ENCODE measurements around the gene BRCA1.
"Not testable (repeated sequence)": the region's sequence is repeated elsewhere in the genome, so short reads cannot be mapped to it uniquely, and the experiment has no call there.

Gene BRCA1

GRCh38 chr17:43135454-43135819 lies 10.3 kb upstream of the BRCA1 start:
- H3K27ac ChIP-seq: no peak overlapping the region
- TF ChIP-seq ZFX (IDR thresholded peaks at IDR 0.05): no peak
- TF ChIP-seq, protein P1, sequence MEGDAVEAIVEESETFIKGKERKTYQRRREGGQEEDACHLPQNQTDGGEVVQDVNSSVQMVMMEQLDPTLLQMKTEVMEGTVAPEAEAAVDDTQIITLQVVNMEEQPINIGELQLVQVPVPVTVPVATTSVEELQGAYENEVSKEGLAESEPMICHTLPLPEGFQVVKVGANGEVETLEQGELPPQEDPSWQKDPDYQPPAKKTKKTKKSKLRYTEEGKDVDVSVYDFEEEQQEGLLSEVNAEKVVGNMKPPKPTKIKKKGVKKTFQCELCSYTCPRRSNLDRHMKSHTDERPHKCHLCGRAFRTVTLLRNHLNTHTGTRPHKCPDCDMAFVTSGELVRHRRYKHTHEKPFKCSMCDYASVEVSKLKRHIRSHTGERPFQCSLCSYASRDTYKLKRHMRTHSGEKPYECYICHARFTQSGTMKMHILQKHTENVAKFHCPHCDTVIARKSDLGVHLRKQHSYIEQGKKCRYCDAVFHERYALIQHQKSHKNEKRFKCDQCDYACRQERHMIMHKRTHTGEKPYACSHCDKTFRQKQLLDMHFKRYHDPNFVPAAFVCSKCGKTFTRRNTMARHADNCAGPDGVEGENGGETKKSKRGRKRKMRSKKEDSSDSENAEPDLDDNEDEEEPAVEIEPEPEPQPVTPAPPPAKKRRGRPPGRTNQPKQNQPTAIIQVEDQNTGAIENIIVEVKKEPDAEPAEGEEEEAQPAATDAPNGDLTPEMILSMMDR (conservative IDR thresholded peaks at IDR 0.05): no peak

GRCh38 chr17:43134774-43135453 lies 9.8 kb upstream of the BRCA1 start:
- TF ChIP-seq, protein P1 (conservative IDR thresholded peaks at IDR 0.05): no peak
- no peak for TF ChIP-seq ZFX (IDR thresholded peaks at IDR 0.05)
- H3K27ac ChIP-seq: no peak overlapping the region

- not testable (repeated sequence) for H3K27ac ChIP-seq
These were observed 8.3 kb upstream of the BRCA1 start for GRCh38 chr17:43133439-43133838.

DNA sequence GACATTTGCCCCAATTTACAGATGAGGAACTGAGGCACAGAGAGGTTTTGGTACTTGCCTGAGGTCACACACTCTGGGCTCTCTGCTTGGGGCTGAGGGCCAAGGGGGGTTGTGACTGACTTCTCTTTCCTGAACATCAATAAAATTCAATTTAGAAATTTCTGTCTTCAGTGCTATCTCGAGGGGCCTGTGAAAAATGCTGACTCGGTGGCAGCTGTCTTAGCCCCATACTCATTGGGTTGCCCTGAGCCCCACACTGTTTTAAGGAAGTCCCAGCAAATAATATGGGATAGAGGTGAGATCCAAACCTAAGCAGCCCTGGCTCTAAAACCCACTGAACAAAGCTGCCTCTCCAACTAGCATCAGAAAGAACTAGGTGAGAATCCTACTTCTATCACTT lies 7.0 kb upstream of the BRCA1 start:
- TF ChIP-seq, protein P1 (conservative IDR thresholded peaks at IDR 0.05): no peak
- TF ChIP-seq ZFX (IDR thresholded peaks at IDR 0.05): no peak
- no peak overlapping the region for H3K27ac ChIP-seq

DNA sequence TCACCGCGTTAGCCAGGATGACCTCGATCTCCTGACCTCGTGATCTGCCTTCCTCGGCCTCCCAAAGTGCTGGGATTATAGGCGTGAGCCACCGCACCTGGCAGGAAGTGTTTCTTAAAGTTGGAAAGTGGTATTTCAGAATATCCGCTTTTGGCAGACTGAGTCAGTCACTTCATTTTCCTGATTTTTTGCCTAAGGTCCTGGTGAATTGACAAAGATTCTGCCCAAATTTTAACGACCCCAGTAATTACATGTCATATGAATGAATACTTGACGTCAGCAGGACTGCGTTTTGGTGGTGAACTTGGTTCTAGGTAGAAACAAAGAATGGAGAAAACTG lies 4.5 kb upstream of the BRCA1 start:
- TF ChIP-seq, protein P1 (conservative IDR thresholded peaks at IDR 0.05): no peak
- TF ChIP-seq ZFX (IDR thresholded peaks at IDR 0.05): no peak
- H3K27ac ChIP-seq: no peak overlapping the region

DNA sequence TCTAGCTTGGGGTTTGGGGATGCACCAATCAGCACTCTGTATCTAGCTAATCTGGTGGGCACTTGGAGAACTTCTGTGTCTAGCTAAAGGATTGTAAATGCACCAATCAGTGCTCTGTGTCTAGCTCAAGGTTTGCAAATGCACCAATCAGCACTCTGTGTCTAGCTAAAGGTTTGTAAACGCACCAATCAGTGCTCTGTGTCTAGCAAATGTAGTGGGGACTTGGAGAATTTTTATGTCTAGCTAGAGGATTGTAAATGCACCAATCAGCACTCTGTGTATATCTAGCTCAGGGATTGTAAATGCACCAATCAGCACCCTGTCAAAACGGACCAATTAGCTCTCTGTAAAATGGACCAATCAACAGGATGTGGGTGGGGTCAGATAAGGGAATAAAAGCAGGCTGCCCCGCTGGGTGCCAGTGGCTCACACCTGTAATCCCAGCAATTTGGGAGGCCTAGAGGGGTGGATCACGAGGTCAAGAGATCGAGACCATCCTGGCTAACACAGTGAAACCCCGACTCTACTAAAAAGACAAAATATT lies 2.2 kb upstream of the BRCA1 start:
- not testable (repeated sequence) for H3K27ac ChIP-seq

DNA sequence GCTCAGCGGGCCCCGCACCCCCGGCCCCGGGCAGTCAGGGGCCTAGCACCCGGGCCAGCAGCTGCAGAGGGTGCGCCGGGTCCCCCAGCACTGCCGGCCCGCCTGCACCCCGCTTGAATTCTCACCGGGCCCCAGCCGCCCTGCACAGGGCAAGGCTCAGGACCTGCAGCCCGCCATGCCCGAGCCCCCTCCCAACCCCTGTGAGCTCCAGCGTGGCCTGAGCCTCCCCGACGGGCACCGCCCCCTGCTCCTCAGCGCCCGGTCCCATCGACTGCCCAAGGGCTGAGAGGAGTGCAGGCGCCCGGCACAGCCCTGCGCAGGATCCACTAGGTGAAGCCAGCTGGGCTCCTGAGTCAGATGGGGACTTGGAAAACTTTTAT lies 1.7 kb upstream of the BRCA1 start:
- H3K27ac ChIP-seq: peak overlapping the region; percentile 78

DNA sequence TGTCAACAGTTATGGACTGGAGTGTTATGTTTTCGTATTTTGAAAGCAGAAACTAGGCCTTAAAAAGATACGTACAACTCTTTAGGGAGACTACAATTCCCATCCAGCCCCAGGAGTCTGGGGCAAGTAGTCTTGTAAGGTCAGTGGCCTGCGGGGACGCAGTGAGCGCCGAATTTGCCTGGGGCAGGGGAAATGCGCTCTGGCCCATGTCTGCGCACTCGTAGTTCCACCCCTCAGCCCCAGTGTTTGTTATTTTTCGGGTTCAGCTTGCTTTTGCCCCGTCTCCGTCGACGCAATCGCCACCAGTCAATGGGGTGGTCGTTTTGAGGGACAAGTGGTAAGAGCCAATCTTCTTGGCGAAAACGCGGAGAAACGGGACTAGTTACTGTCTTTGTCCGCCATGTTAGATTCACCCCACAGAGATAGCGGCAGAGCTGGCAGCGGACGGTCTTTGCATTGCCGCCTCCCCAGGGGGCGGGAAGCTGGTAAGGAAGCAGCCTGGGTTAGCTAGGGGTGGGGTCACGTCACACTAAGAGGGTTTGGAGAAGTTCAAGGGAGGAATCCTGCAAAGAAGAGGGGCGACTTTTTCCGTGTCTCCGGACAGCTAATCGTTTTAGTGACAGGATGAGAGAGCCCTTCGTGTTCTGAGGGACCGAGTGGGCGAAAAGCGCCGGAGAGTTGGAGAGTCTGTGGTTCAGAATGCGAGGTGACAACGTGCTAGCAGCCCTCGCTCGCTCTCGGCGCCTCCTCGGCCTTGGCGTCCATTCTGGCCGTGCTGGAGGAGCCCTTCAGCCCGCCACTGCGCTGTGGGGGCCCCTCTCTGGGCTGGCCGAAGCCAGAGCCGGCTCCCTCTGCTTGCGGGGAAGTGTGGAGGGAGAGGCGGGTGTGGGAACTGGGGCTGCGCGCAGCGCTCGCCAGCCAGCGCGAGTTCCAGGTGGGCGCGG lies 1.1 kb upstream of the BRCA1 start:
- TF ChIP-seq ZFX (IDR thresholded peaks at IDR 0.05): no peak; the same call in 1 of the 2 replicates
- TF ChIP-seq, protein P1 (conservative IDR thresholded peaks at IDR 0.05): no peak

More for the DNA sequence above, 1.7 kb upstream of the BRCA1 start:
- no peak for TF ChIP-seq ZFX (IDR thresholded peaks at IDR 0.05)
- TF ChIP-seq, protein P1 (conservative IDR thresholded peaks at IDR 0.05): no peak

More for the DNA sequence above, 1.1 kb upstream of the BRCA1 start:
- H3K27ac ChIP-seq: peak overlapping the region; percentile 78
